H9 (cell line): ENCODE results near the gene ANKRD52. TPM values are rescaled to one million over a fixed set of nuclear protein-coding genes. Genes with fewer than 3 reads are reported as not detected.

Experiments
- DNase-seq: peaks from one replicate; pipeline ENCODE4 v3.0.0-alpha.2; 2017
- H2AFZ ChIP-seq: one replicate; pipeline ENCODE4 v1.6.1; 2013; ENCODE audit warnings: mild to moderate bottlenecking, low read length, control low read depth, moderate library complexity
- H2AK5ac ChIP-seq: 2 replicates; pipeline ENCODE4 v1.6.1; 2013; ENCODE audit warnings: low read length, control low read depth, mixed read lengths; ENCODE audit not compliant: insufficient read length
- H2BK120ac ChIP-seq: one replicate; pipeline ENCODE4 v1.6.1; 2013; ENCODE audit warnings: low read depth, mild to moderate bottlenecking, low read length, control low read depth, inconsistent platforms; ENCODE audit not compliant: poor library complexity, severe bottlenecking
- H2BK12ac ChIP-seq: 2 replicates; pipeline ENCODE4 v1.6.1; 2013; ENCODE audit warnings: low read length, control low read depth, mixed read lengths, low read depth; ENCODE audit not compliant: insufficient read length
- H2BK15ac ChIP-seq: 2 replicates; pipeline ENCODE4 v1.6.1; 2013; ENCODE audit warnings: low read depth, low read length, control low read depth
- H2BK20ac ChIP-seq: one replicate; pipeline ENCODE4 v1.6.1; 2013; ENCODE audit warnings: low read depth, mild to moderate bottlenecking, low read length, control low read depth, inconsistent platforms; ENCODE audit not compliant: poor library complexity, severe bottlenecking
- H2BK5ac ChIP-seq: 2 replicates; pipeline ENCODE4 v1.6.1; 2013; ENCODE audit warnings: low read length, control low read depth, mixed read lengths; ENCODE audit not compliant: insufficient read length
- H3K14ac ChIP-seq: 2 replicates; pipeline ENCODE4 v1.6.1; 2013; ENCODE audit warnings: low read length, control low read depth; ENCODE audit not compliant: insufficient read depth
- H3K18ac ChIP-seq: 2 replicates; pipeline ENCODE4 v1.6.1; 2013; ENCODE audit warnings: low read depth, mild to moderate bottlenecking, mixed read lengths, low read length, control low read depth; ENCODE audit not compliant: insufficient read length
- H3K23ac ChIP-seq: 2 replicates; pipeline ENCODE4 v1.6.1; 2013; ENCODE audit warnings: low read length, control low read depth, mixed read lengths, low read depth; ENCODE audit not compliant: insufficient read length
- H3K23me2 ChIP-seq: 2 replicates; pipeline ENCODE4 v1.6.1; 2013; ENCODE audit warnings: low read depth, mild to moderate bottlenecking, mixed read lengths, low read length, control low read depth; ENCODE audit not compliant: insufficient read length, poor library complexity, severe bottlenecking
- H3K27ac ChIP-seq: 2 replicates; pipeline ENCODE4 v1.5.1; 2013; ENCODE audit warnings: low read length, control low read depth, mixed read lengths, low read depth; ENCODE audit not compliant: insufficient read length
- H3K27me3 ChIP-seq: 2 replicates; pipeline ENCODE4 v1.6.1; 2013; ENCODE audit warnings: low read length, control low read depth, inconsistent platforms; ENCODE audit not compliant: insufficient read depth
- H3K4ac ChIP-seq: 2 replicates; pipeline ENCODE4 v1.6.1; 2013; ENCODE audit warnings: low read depth, mild to moderate bottlenecking, control low read depth, inconsistent platforms, low read length, moderate library complexity
- H3K4me1 ChIP-seq: 2 replicates; pipeline ENCODE4 v1.6.1; 2013; ENCODE audit warnings: low read length, control low read depth, inconsistent platforms; ENCODE audit not compliant: insufficient read depth
- H3K4me2 ChIP-seq: 2 replicates; pipeline ENCODE4 v1.6.1; 2013; ENCODE audit warnings: low read length, control low read depth, mixed read lengths; ENCODE audit not compliant: insufficient read length, insufficient read depth
- H3K56ac ChIP-seq: 2 replicates; pipeline ENCODE4 v1.6.1; 2013; ENCODE audit warnings: low read depth, mild to moderate bottlenecking, mixed read lengths, low read length, control low read depth; ENCODE audit not compliant: insufficient read length
- H3K79me1 ChIP-seq: 2 replicates; pipeline ENCODE4 v1.6.1; 2013; ENCODE audit warnings: low read depth, mild to moderate bottlenecking, moderate library complexity, low read length, control low read depth, inconsistent platforms; ENCODE audit not compliant: insufficient read depth, poor library complexity, severe bottlenecking
- H3K79me2 ChIP-seq: 2 replicates; pipeline ENCODE4 v1.6.1; 2013; ENCODE audit warnings: low read length, control low read depth, inconsistent platforms; ENCODE audit not compliant: insufficient read depth
- H3K9ac ChIP-seq: 2 replicates; pipeline ENCODE4 v1.6.1; 2013; ENCODE audit warnings: low read length, control low read depth, mixed read lengths; ENCODE audit not compliant: insufficient read length; ENCODE audit errors: extremely low read depth
- H3K9me3 ChIP-seq: one replicate; pipeline ENCODE4 v1.6.1; 2013; ENCODE audit warnings: low read depth, low read length, inconsistent platforms; ENCODE audit not compliant: control insufficient read depth
- H3T11ph ChIP-seq: one replicate; pipeline ENCODE4 v1.6.1; 2013; ENCODE audit warnings: mild to moderate bottlenecking, low read length, control low read depth, inconsistent platforms
- H4K20me1 ChIP-seq: one replicate; pipeline ENCODE4 v1.6.1; 2013; ENCODE audit not compliant: control insufficient read depth, insufficient read length, insufficient read depth
- H4K5ac ChIP-seq: 2 replicates; pipeline ENCODE4 v1.6.1; 2013; ENCODE audit warnings: low read depth, mild to moderate bottlenecking, mixed read lengths, low read length, control low read depth; ENCODE audit not compliant: insufficient read length
- H4K8ac ChIP-seq: replicated peaks from 2 replicates; pipeline ENCODE4 v1.6.1; 2013; ENCODE audit warnings: low read length, control low read depth, mixed read lengths, low read depth; ENCODE audit not compliant: insufficient read length
- H4K91ac ChIP-seq: 2 replicates; pipeline ENCODE4 v1.6.1; 2013; ENCODE audit warnings: low read depth, mild to moderate bottlenecking, moderate library complexity, mixed read lengths, low read length, control low read depth; ENCODE audit not compliant: insufficient read length
- H3K27ac Mint-ChIP-seq, 3 experiments: 2 replicates in 2 of 3; 3 replicates in 1 of 3; pipeline ENCODE4 v1.8.0; 2020 to 2021; ENCODE audit warnings: mixed read lengths in 3 of 3, mild to moderate bottlenecking in 1 of 3, moderate library complexity in 1 of 3
- H3K27me3 Mint-ChIP-seq: 2 replicates; pipeline ENCODE4 v1.8.0; 2021; ENCODE audit warnings: low read depth, mild to moderate bottlenecking, moderate library complexity, mixed read lengths
- H3K36me3 Mint-ChIP-seq, 3 experiments: 2 replicates in 2 of 3; 3 replicates in 1 of 3; pipeline ENCODE4 v1.8.0; 2020 to 2021; ENCODE audit warnings: low read depth in 3 of 3, mixed read lengths in 3 of 3; ENCODE audit not compliant: insufficient read depth in 1 of 3
- H3K4me1 Mint-ChIP-seq, 2 experiments: 2 replicates each; pipeline ENCODE4 v1.8.0; 2020; ENCODE audit warnings: mixed read lengths in 2 of 2
- H3K4me3 Mint-ChIP-seq, 2 experiments: 2 replicates in 1 of 2; 3 replicates in 1 of 2; pipeline ENCODE4 v1.8.0; 2020 to 2021; ENCODE audit warnings: mild to moderate bottlenecking in 2 of 2, mixed read lengths in 2 of 2, moderate library complexity in 1 of 2
- H3K9me3 Mint-ChIP-seq, 2 experiments: 2 replicates in 1 of 2; 3 replicates in 1 of 2; pipeline ENCODE4 v1.8.0; 2020; ENCODE audit warnings: mild to moderate bottlenecking in 2 of 2, mixed read lengths in 2 of 2, moderate library complexity in 1 of 2
- CTCF ChIP-seq: fragments of 200-600 bp; sonication (generic); conservative IDR thresholded peaks from 3 replicates; pipeline ENCODE4 v1.8.0; 2021; ENCODE audit warnings: antibody characterized with exemption, mild to moderate bottlenecking
- WGBS: extraction: QIAGEN DNeasy Blood & Tissue Kit; methylation state at CpG from one replicate; pipeline ENCODE4 v1.1.7; 2013; ENCODE audit warnings: missing lambda C conversion rate, low lambda C conversion rate, mixed read lengths; ENCODE audit not compliant: insufficient read length; ENCODE audit errors: extremely low coverage; 5-methylcytosine and 5-hydroxymethylcytosine counted together
- total RNA-seq: library from RNA; stranded (reverse); gene quantifications from 2 replicates; pipeline ENCODE4 v1.2.1, GENCODE V29; 2021

ANKRD52 gene
- total RNA-seq, 1 experiment from 2014 or later = 33.4 TPM

- Histone ChIP-seq H2AK5ac (no peak overlapping the region), H3T11ph (no peak overlapping the region), H3K27me3 (no peaks in the 10 kb centered on the region), H3K4me2 (no peak overlapping the region), H2BK120ac (no peak overlapping the region), H3K4me1 (no peaks in the 10 kb centered on the region), H3K9me3 (no peaks in the 10 kb centered on the region), H4K8ac (no peak overlapping the region), H2AFZ (no peak overlapping the region), H3K14ac (no peak overlapping the region), H3K56ac (no peak overlapping the region), H4K20me1 (no peaks in the 10 kb centered on the region), H2BK12ac (no peak overlapping the region), H3K79me2 (no peaks in the 10 kb centered on the region), H2BK5ac (no peak overlapping the region), H2BK20ac (no peak overlapping the region), H3K23me2 (no peaks in the 10 kb centered on the region), H3K18ac (no peak overlapping the region), H4K91ac (no peak overlapping the region), H3K79me1 (no peaks in the 10 kb centered on the region), H3K4ac (no peak overlapping the region), H3K9ac (no peak overlapping the region), H4K5ac (no peak overlapping the region), H2BK15ac (no peak overlapping the region), H3K27ac (no peak overlapping the region), H3K23ac (no peak overlapping the region)
- TF ChIP-seq CTCF = no peak
- H3K4me1 Mint-ChIP-seq = no peaks in the 10 kb centered on the region
- no peaks in the 10 kb centered on the region for H3K27me3 Mint-ChIP-seq
- H3K36me3 Mint-ChIP-seq = peaks cover 22 to 71% (median 47%) of the 10 kb centered on the region in 3 experiments; a peak in 6 of 7 replicates
- no CpG with 5 or more reads among the region's 7 CpGs for WGBS
- H3K4me3 Mint-ChIP-seq = no peak overlapping the region
- no peak for DNase-seq
- H3K27ac Mint-ChIP-seq = no peak overlapping the region
- H3K9me3 Mint-ChIP-seq = no peaks in the 10 kb centered on the region
These were observed 49.2 kb upstream of the ANKRD52 start for GRCh38 chr12:56307221-56307965.
